HL-60 (cell line): ENCODE measurements around the gene EFNA5.
A peak's percentile ranks its signal among the peaks of the same experiment; 100 is the strongest.

ENCODE experiments used
- DNase-seq, 2 experiments: peaks; one replicate each; pipeline ENCODE4 v3.0.0-alpha.2; 2010 to 2020; ENCODE audit warnings: low read depth in 1 of 2, low spot score in 1 of 2
- H3K27ac ChIP-seq: fragments of 250-450 bp; sonication (Bioruptor Pico); replicated peaks from 2 replicates; pipeline ENCODE4 v1.5.1; 2020; ENCODE audit warnings: mild to moderate bottlenecking, moderate library complexity
- H3K27me3 ChIP-seq: fragments of 250-450 bp; sonication (Bioruptor Pico); 2 replicates; pipeline ENCODE4 v1.5.1; 2021; ENCODE audit warnings: mild to moderate bottlenecking, moderate library complexity; ENCODE audit not compliant: insufficient read depth, poor library complexity, severe bottlenecking
- H3K4me3 ChIP-seq: replicated peaks from 2 replicates; pipeline ENCODE4 v1.5.1; 2011; ENCODE audit warnings: mild to moderate bottlenecking, control low read depth, low read length; ENCODE audit not compliant: insufficient read depth
- GABPA ChIP-seq: IDR thresholded peaks from 2 replicates; pipeline ENCODE4 v1.6.1; 2012; ENCODE audit warnings: low read depth
- POLR2AphosphoS5 ChIP-seq: IDR thresholded peaks from 2 replicates; pipeline ENCODE4 v1.6.1; 2012; ENCODE audit warnings: low read depth
- SPI1 ChIP-seq: IDR thresholded peaks from 2 replicates; pipeline ENCODE4 v1.6.1; 2012; ENCODE audit warnings: low read depth, mild to moderate bottlenecking, borderline replicate concordance
- TF ChIP-seq, protein P1 (sequence below): IDR thresholded peaks from 2 replicates; pipeline ENCODE4 v1.6.1; 2012; ENCODE audit warnings: low read depth; ENCODE audit not compliant: insufficient replicate concordance
- TF ChIP-seq, protein P2 (sequence below): IDR thresholded peaks from one replicate; pipeline ENCODE4 v1.5.1; 2011; ENCODE audit warnings: low read length, control low read depth, inconsistent platforms; ENCODE audit not compliant: insufficient read depth

The EFNA5 gene

DNA sequence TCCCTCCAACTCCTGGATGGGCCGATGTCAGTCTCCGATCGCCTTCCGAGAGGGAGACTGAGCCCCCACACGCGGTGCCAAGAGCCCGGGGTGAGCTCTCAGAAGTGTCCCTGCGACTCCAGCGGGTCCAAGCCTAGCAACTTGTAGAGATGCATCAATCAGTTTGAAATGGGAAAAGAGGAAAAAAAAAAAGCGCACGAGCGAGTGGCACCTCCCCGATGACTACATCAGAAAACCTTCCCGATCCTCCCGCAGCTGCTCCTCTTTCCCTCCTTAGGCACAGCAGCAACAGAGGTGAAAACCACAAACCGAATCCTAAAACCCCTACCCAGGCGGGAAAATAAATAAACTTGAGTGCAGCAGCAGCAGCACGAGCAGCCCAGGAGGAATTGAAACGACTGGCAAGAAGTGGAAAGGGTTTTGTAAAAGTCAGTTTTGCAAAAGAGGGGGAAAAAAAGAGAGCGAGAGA lies 1.0 kb upstream of the EFNA5 start:
- no peak overlapping the region for H3K4me3 ChIP-seq
- peaks cover 15% of the 10 kb centered on the region for H3K27me3 ChIP-seq
- TF ChIP-seq SPI1 (no peak), GABPA (no peak), POLR2AphosphoS5 (no peak)
- TF ChIP-seq, protein P1, sequence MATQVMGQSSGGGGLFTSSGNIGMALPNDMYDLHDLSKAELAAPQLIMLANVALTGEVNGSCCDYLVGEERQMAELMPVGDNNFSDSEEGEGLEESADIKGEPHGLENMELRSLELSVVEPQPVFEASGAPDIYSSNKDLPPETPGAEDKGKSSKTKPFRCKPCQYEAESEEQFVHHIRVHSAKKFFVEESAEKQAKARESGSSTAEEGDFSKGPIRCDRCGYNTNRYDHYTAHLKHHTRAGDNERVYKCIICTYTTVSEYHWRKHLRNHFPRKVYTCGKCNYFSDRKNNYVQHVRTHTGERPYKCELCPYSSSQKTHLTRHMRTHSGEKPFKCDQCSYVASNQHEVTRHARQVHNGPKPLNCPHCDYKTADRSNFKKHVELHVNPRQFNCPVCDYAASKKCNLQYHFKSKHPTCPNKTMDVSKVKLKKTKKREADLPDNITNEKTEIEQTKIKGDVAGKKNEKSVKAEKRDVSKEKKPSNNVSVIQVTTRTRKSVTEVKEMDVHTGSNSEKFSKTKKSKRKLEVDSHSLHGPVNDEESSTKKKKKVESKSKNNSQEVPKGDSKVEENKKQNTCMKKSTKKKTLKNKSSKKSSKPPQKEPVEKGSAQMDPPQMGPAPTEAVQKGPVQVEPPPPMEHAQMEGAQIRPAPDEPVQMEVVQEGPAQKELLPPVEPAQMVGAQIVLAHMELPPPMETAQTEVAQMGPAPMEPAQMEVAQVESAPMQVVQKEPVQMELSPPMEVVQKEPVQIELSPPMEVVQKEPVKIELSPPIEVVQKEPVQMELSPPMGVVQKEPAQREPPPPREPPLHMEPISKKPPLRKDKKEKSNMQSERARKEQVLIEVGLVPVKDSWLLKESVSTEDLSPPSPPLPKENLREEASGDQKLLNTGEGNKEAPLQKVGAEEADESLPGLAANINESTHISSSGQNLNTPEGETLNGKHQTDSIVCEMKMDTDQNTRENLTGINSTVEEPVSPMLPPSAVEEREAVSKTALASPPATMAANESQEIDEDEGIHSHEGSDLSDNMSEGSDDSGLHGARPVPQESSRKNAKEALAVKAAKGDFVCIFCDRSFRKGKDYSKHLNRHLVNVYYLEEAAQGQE, result no peak
- TF ChIP-seq, protein P2, sequence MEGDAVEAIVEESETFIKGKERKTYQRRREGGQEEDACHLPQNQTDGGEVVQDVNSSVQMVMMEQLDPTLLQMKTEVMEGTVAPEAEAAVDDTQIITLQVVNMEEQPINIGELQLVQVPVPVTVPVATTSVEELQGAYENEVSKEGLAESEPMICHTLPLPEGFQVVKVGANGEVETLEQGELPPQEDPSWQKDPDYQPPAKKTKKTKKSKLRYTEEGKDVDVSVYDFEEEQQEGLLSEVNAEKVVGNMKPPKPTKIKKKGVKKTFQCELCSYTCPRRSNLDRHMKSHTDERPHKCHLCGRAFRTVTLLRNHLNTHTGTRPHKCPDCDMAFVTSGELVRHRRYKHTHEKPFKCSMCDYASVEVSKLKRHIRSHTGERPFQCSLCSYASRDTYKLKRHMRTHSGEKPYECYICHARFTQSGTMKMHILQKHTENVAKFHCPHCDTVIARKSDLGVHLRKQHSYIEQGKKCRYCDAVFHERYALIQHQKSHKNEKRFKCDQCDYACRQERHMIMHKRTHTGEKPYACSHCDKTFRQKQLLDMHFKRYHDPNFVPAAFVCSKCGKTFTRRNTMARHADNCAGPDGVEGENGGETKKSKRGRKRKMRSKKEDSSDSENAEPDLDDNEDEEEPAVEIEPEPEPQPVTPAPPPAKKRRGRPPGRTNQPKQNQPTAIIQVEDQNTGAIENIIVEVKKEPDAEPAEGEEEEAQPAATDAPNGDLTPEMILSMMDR, result no peak
- H3K27ac ChIP-seq, result no peak overlapping the region
- no peak for DNase-seq

DNA sequence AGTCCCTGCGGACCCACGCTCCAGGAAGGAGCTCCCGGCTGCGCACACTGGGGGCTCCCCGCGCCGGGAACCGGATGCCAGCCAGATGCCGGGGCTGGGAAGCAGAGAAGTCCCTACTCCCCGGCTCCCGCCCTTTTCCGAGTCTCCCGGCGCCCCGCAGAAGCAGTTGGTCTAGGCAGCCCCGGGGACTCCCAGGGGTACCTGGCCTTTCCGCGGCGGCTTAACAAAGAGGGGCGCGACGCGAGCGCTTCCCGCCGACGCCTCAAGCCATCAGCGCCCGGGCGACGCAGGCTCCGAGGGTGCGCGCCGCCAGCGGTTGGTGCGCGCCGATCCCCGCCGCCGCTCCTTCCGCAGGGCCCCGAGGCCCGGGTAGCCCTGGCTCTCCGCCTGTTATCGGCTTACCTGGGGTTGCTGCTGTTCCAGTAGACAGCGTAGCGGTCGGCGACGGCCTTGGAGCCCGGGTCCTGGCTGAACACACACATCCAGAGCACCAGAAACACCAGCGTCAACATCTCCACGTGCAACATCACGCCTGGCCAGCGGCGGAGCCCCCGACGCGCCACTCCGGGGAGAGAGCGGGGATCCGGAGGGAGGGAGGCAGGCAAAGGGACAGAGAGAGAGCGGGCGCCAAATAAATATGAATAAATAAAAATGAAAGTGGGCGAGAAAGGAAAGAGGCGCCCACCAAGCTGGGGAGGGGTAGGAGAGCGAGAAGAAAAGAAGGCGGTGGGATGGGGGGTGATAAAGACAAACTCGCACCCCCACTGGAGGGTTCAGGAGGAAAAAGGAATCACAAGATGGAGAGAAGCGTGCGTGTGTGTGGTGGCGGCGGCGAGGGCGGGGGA lies 428 bp downstream of the EFNA5 start:
- no peak for DNase-seq
- Histone ChIP-seq H3K27ac (no peak overlapping the region), H3K4me3 (peak overlapping the region; percentile 14; the same call in 1 of the 2 replicates), H3K27me3 (peaks cover 15% of the 10 kb centered on the region)
- TF ChIP-seq SPI1 (no peak), GABPA (no peak)
- TF ChIP-seq, protein P1, result no peak
- TF ChIP-seq, protein P2, result no peak

DNA sequence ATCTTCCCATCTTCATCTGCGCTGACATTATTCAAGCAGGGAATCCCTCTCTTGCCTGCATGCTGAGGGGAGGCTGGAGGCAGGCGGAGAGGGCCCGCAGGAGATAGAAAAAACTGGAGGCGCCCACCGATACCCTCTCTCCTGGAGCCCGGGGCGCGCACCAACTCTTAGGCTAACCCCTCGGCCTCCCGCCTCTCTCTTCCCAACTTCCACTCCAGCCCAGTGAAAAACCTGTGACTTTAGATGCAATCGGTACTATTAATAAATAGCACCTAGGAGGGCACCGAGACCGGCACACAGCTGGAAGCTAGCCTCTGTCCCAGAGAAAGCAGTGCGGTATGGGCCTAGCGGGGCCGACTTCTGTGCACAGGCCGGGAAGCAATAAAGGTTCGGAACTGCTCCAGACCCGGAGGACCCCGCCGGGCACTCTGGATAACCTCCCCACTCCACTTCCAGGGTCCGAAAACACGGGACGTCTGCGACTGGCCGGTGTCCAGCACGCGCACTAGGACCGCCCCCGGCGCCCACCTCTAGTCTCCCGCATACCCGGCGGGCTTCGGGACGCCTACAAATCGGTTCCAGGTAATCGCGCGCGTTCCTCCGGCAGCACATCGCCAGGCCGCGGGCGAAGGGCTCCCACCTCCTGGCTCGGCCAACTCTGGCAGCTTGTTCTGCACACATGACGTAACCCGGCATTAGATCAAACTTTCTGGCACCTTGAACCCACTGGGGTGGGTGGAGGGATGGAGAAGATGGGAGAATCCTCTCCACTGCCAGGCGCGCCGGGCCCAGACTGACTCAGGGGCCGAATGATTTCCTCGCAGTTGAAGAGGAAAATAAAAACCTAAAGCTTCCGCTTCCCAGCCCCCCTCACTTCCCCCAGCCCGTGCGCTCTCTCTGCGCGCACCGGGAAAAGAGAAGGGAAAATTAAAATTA lies 1.4 kb downstream of the EFNA5 start:
- no peak overlapping the region for H3K27ac ChIP-seq

More for the DNA sequence above, 1.4 kb downstream of the EFNA5 start:
- H3K27me3 ChIP-seq, result peaks cover 15% of the 10 kb centered on the region
- DNase-seq, result no peak
- H3K4me3 ChIP-seq, result 0 out of 2 replicates have a peak overlapping the region, but pooled peaks have one; percentile 14
- TF ChIP-seq SPI1 (no peak), GABPA (no peak), POLR2AphosphoS5 (no peak)
- TF ChIP-seq, protein P1, result no peak
- TF ChIP-seq, protein P2, result no peak
